Measurements from ENCODE around the gene NEFH. TPM values are rescaled to one million over a fixed set of nuclear protein-coding genes. Genes with fewer than 3 reads are reported as not detected.
A peak's percentile ranks its signal among the peaks of the same experiment; 100 is the strongest.

Gene NEFH
- total RNA-seq, 4 donors from 2014 or later = 0.54 to 0.83 (median 0.66) TPM; not detected in 1

DNA sequence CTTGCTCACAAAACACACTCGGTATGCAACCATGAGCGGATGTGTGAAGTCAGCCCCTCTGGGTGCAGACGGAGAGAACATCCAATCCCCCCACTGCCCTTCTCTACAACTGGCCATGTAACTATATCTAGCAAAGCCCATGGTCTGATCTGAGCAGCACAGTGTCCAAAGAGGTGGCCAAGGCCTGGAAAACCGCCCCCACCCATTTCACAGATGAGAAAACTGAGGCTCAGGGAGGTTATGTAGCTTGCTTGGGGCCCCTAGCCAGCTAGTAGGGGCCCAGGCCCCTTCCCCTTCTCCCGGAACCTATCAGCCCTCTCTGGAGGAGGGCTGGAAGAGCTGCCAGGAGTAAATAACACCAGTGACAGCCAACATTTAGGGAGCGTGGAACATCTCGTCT, 15.4 kb upstream of the NEFH start:
- DNase-seq = no peak
- Histone ChIP-seq H3K27ac (no peak overlapping the region), H3K36me3 (no peaks in the 10 kb centered on the region), H3K9me3 (no peaks in the 10 kb centered on the region), H3K4me1 (peaks cover 0 to under 1% (median 0%) of the 10 kb centered on the region in 4 donors), H3K4me3 (no peak overlapping the region), H3K27me3 (no peaks in the 10 kb centered on the region)
- no peak for TF ChIP-seq POLR2A (IDR thresholded peaks at IDR 0.05)
- TF ChIP-seq, protein P1, sequence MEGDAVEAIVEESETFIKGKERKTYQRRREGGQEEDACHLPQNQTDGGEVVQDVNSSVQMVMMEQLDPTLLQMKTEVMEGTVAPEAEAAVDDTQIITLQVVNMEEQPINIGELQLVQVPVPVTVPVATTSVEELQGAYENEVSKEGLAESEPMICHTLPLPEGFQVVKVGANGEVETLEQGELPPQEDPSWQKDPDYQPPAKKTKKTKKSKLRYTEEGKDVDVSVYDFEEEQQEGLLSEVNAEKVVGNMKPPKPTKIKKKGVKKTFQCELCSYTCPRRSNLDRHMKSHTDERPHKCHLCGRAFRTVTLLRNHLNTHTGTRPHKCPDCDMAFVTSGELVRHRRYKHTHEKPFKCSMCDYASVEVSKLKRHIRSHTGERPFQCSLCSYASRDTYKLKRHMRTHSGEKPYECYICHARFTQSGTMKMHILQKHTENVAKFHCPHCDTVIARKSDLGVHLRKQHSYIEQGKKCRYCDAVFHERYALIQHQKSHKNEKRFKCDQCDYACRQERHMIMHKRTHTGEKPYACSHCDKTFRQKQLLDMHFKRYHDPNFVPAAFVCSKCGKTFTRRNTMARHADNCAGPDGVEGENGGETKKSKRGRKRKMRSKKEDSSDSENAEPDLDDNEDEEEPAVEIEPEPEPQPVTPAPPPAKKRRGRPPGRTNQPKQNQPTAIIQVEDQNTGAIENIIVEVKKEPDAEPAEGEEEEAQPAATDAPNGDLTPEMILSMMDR (IDR thresholded peaks at IDR 0.05) = no peak

DNA sequence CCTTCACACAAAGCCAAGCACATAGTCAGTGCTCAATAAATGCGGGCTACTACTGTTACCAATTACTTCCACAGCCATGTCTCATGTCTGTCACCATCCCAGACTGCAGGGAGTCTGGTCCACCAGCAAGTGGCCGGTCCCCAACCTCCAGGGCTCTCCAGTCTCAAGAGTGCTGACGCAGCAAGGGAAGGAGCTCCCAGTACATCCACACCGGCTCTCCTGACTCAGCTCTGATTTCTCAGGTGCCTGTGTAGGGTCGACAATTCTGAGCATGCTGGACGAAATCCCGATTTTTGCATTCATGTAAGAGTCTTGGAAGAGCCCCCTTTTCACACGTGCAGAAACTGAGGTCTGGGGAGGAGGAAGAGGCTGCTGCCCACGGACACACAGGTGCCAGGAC, 10.3 kb upstream of the NEFH start:
- H3K27me3 ChIP-seq = no peaks in the 10 kb centered on the region
- TF ChIP-seq, protein P1 (IDR thresholded peaks at IDR 0.05) = no peak
- TF ChIP-seq POLR2A (IDR thresholded peaks at IDR 0.05) = no peak

DNA sequence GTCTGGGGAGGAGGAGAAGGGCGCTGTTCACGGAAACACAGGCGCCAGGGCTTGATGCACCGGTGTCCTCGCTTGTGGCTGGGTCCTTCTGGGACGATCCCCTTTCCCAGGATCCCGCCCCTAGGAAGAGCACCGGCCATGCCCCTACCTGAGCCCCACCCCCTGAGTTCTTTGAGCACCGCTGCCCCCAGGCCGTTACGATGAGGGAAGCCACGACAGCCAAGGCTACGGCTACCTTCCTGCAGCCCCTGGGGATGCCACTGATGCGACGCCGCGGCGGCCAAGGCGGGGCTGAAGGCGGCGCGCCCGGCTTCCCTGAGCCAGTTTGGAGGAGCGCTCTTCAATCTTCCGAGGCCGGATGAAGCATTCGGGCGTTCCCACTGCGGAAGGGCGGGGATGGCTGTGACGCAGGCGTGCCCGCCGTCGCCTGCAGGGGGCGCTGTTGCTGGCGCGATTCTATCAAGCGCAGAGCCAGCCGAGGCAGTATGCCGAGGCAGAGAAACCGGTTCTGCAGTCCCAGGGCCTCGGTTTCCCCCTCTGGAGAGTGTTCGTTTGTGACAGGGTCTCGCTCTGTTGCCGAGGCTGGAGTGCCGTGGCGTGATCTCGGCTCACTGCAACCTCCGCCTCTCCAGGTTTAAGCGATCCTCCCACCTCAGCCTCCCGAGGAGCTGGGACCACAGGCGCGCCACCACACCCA, 9.7 kb upstream of the NEFH start:
- Histone ChIP-seq H3K27ac (no peak overlapping the region), H3K9me3 (no peaks in the 10 kb centered on the region), H3K36me3 (no peaks in the 10 kb centered on the region), H3K27me3 (no peaks in the 10 kb centered on the region), H3K4me3 (peak overlapping the region; percentile 17 to 52 (median 39)), H3K4me1 (peaks cover 0 to 8% (median 0%) of the 10 kb centered on the region in 4 donors)
- DNase-seq = peak; percentile 53 to 83 (median 76)
- no peak for TF ChIP-seq POLR2A (IDR thresholded peaks at IDR 0.05)
- TF ChIP-seq, protein P1 (IDR thresholded peaks at IDR 0.05) = peak; percentile 61 to 84 (median 70)

More for the DNA sequence above, 10.3 kb upstream of the NEFH start:
- no peak overlapping the region for H3K27ac ChIP-seq
- no peaks in the 10 kb centered on the region for H3K36me3 ChIP-seq
- no peaks in the 10 kb centered on the region for H3K9me3 ChIP-seq
- no peak overlapping the region for H3K4me3 ChIP-seq
- H3K4me1 ChIP-seq = peaks cover 0 to 8% (median 0%) of the 10 kb centered on the region in 4 donors
- no peak for DNase-seq

DNA sequence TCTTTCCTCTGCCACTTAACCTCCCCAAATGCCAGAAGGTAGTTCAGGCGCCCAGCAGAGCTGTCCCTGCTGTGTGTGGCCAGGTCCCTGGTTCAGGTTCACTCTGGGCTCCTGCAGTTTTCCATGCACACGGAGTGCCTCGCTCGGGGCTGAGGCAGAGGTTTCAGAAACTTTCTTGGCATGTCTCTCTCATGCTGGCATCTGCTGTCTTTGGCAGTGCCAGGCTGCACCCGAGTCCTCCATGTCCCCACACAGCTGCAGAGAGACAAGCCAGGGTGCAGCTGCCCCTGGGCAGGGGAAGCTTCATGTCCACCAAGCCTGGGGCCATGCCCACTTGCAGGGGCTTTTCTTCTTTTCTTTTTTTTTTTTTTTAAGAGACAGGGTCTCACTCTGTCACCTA, 7.0 kb upstream of the NEFH start:
- TF ChIP-seq, protein P1 (IDR thresholded peaks at IDR 0.05) = no peak
- TF ChIP-seq POLR2A (IDR thresholded peaks at IDR 0.05) = no peak
- Histone ChIP-seq H3K9me3 (no peaks in the 10 kb centered on the region), H3K27me3 (no peaks in the 10 kb centered on the region)

DNA sequence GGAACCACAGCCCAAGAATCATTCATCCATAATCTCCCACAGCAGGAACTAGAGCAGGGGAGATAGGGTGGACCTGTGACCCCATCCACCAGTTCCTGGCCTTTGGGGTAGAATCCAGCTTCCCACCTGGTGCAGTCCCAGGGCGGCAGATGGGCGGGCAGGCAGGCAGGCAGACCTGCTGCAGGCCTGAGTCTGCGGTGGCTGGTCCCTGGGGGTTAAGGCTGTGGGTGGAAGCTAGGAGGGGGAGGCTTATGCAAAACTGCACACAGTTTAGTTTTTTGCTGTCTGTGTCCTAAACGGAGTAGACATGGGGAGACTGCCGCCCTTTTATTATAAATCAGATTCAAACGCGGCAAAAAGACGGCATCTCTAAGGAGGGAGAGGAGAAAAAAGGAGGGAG, 4.5 kb upstream of the NEFH start:
- Histone ChIP-seq H3K36me3 (no peaks in the 10 kb centered on the region), H3K27me3 (peaks cover 0 to 15% of the 10 kb centered on the region in 2 donors), H3K4me3 (no peak overlapping the region), H3K9me3 (peaks cover 0 to 3% (median 0%) of the 10 kb centered on the region in 4 donors), H3K27ac (no peak overlapping the region), H3K4me1 (peaks cover 0 to 10% (median 4%) of the 10 kb centered on the region in 4 donors)
- TF ChIP-seq, protein P1 (IDR thresholded peaks at IDR 0.05) = no peak
- no peak for TF ChIP-seq POLR2A (IDR thresholded peaks at IDR 0.05)
- peak in 2 of 3 donors; percentile 67 to 70 for DNase-seq

More for the DNA sequence above, 7.0 kb upstream of the NEFH start:
- no peak for DNase-seq
- H3K27ac ChIP-seq = no peak overlapping the region
- H3K36me3 ChIP-seq = no peaks in the 10 kb centered on the region
- H3K4me3 ChIP-seq = no peak overlapping the region
- peaks cover 0 to 8% (median 2%) of the 10 kb centered on the region in 4 donors for H3K4me1 ChIP-seq
